Neural cell (in vitro differentiated cells): ENCODE data around the gene MSANTD2. TPM values are rescaled to one million over a fixed set of nuclear protein-coding genes. Genes with fewer than 3 reads are reported as not detected.

Experiments
- H2AFZ ChIP-seq: fragments of 200-600, 300-800 bp; sonication (generic), shearing (Covaris generic); 2 replicates; pipeline ENCODE4 v1.6.0; 2014; ENCODE audit warnings: low read depth, mild to moderate bottlenecking, antibody characterized with exemption, low read length, moderate library complexity
- H3F3A ChIP-seq: fragments of 200-600 bp; shearing (Covaris generic); 2 replicates; pipeline ENCODE4 v1.6.1; 2016; ENCODE audit warnings: mild to moderate bottlenecking, moderate library complexity, mixed read lengths, antibody characterized with exemption, low read length; ENCODE audit not compliant: insufficient read depth, poor library complexity, severe bottlenecking
- H3K27ac ChIP-seq: fragments of 200-600, 300-800 bp; sonication (generic), shearing (Covaris generic); 2 replicates; pipeline ENCODE4 v1.5.1; 2014; ENCODE audit warnings: mild to moderate bottlenecking, low read length, moderate library complexity
- H3K27me3 ChIP-seq: fragments of 300-800, 200-600 bp; sonication (generic), shearing (Covaris generic); 2 replicates; pipeline ENCODE4 v1.6.0; 2014; ENCODE audit warnings: mild to moderate bottlenecking, low read depth, low read length, moderate library complexity; ENCODE audit not compliant: insufficient read depth
- H3K36me3 ChIP-seq: fragments of 300-800, 200-600 bp; sonication (generic), shearing (Covaris generic); 2 replicates; pipeline ENCODE4 v1.5.1; 2014; ENCODE audit warnings: mild to moderate bottlenecking, antibody characterized with exemption, low read length, moderate library complexity; ENCODE audit not compliant: insufficient read depth
- H3K4me2 ChIP-seq: fragments of 300-800, 200-600 bp; sonication (generic), shearing (Covaris generic); 2 replicates; pipeline ENCODE4 v1.6.0; 2014; ENCODE audit warnings: mild to moderate bottlenecking, low read length
- H3K4me3 ChIP-seq: fragments of 300-800, 200-600 bp; sonication (generic), shearing (Covaris generic); 2 replicates; pipeline ENCODE4 v1.5.1; 2014; ENCODE audit warnings: mild to moderate bottlenecking, low read length, moderate library complexity
- H3K79me2 ChIP-seq: fragments of 200-600 bp; shearing (Covaris generic); replicated peaks from 2 replicates; pipeline ENCODE4 v1.6.0; 2014; ENCODE audit warnings: mild to moderate bottlenecking, low read length, moderate library complexity; ENCODE audit not compliant: insufficient read depth
- H3K9ac ChIP-seq: fragments of 300-800, 200-600 bp; sonication (generic), shearing (Covaris generic); 2 replicates; pipeline ENCODE4 v1.6.1; 2016; ENCODE audit warnings: mild to moderate bottlenecking, low read length, mixed read lengths
- H3K9me2 ChIP-seq: fragments of 200-600 bp; shearing (Covaris generic); 2 replicates; pipeline ENCODE4 v1.6.1; 2016; ENCODE audit warnings: mild to moderate bottlenecking, low read length, mixed read lengths; ENCODE audit not compliant: insufficient read depth
- H3K9me3 ChIP-seq: fragments of 200-600, 300-800 bp; sonication (generic), shearing (Covaris generic); 2 replicates; pipeline ENCODE4 v1.6.1; 2016; ENCODE audit warnings: mild to moderate bottlenecking, mixed run types, low read length, moderate library complexity, mixed read lengths
- H4K20me1 ChIP-seq: fragments of 200-600 bp; shearing (Covaris generic); 2 replicates; pipeline ENCODE4 v1.6.1; 2016; ENCODE audit warnings: mild to moderate bottlenecking, mixed run types; ENCODE audit not compliant: insufficient read depth
- EP300 ChIP-seq: fragments of 450-650 bp; conservative IDR thresholded peaks from 2 replicates; pipeline ENCODE4 v1.6.1; 2014; ENCODE audit warnings: antibody characterized with exemption, mild to moderate bottlenecking, moderate library complexity; ENCODE audit not compliant: poor library complexity, severe bottlenecking
- EZH2 ChIP-seq: fragments of 200-600, 300-800 bp; shearing (Covaris generic), sonication (generic); IDR thresholded peaks from 2 replicates; pipeline ENCODE4 v1.6.1; 2014; ENCODE audit warnings: antibody characterized with exemption, low read length, borderline replicate concordance, mild to moderate bottlenecking; ENCODE audit not compliant: insufficient read depth, poor library complexity, severe bottlenecking
- MXI1 ChIP-seq: fragments of 450-650 bp; conservative IDR thresholded peaks from 2 replicates; pipeline ENCODE4 v1.6.1; 2014; ENCODE audit warnings: antibody characterized with exemption, mild to moderate bottlenecking; ENCODE audit not compliant: poor library complexity, severe bottlenecking
- POLR2AphosphoS5 ChIP-seq: IDR thresholded peaks from 2 replicates; pipeline ENCODE4 v1.6.1; 2012
- RAD21 ChIP-seq: fragments of 450-650 bp; conservative IDR thresholded peaks from 2 replicates; pipeline ENCODE4 v1.6.1; 2014; ENCODE audit warnings: antibody characterized with exemption, mild to moderate bottlenecking, moderate library complexity
- SMC3 ChIP-seq: fragments of 450-650 bp; conservative IDR thresholded peaks from 2 replicates; pipeline ENCODE4 v1.6.1; 2014; ENCODE audit warnings: antibody characterized with exemption, mild to moderate bottlenecking, moderate library complexity; ENCODE audit not compliant: poor library complexity
- TAF1 ChIP-seq: IDR thresholded peaks from 2 replicates; pipeline ENCODE4 v1.6.1; 2012; ENCODE audit warnings: low read depth
- polyA minus RNA-seq: library from RNA; depleted of rRNA, polyadenylated mRNA; stranded (reverse); fragments of >200 nt; gene quantifications from 2 replicates; pipeline ENCODE4 v1.2.3, GENCODE V29; 2014
- polyA plus RNA-seq: library from polyadenylated mRNA; depleted of rRNA; stranded (reverse); fragments of >200 nt; gene quantifications from 2 replicates; pipeline ENCODE4 v1.2.3, GENCODE V29; 2014
- TF ChIP-seq, protein P1 (sequence below): fragments of 450-650 bp; IDR thresholded peaks from 2 replicates; pipeline ENCODE4 v1.5.1; 2014; ENCODE audit warnings: antibody characterized with exemption, mild to moderate bottlenecking, moderate library complexity; ENCODE audit not compliant: poor library complexity, severe bottlenecking
- TF ChIP-seq, protein P2 (sequence below): IDR thresholded peaks from 2 replicates; pipeline ENCODE4 v1.6.1; 2012; ENCODE audit warnings: borderline replicate concordance

MSANTD2 gene
- 40.8 and 45.3 TPM in 2 replicates for polyA plus RNA-seq
- polyA minus RNA-seq, result 41.6 and 45.5 TPM in 2 replicates

DNA sequence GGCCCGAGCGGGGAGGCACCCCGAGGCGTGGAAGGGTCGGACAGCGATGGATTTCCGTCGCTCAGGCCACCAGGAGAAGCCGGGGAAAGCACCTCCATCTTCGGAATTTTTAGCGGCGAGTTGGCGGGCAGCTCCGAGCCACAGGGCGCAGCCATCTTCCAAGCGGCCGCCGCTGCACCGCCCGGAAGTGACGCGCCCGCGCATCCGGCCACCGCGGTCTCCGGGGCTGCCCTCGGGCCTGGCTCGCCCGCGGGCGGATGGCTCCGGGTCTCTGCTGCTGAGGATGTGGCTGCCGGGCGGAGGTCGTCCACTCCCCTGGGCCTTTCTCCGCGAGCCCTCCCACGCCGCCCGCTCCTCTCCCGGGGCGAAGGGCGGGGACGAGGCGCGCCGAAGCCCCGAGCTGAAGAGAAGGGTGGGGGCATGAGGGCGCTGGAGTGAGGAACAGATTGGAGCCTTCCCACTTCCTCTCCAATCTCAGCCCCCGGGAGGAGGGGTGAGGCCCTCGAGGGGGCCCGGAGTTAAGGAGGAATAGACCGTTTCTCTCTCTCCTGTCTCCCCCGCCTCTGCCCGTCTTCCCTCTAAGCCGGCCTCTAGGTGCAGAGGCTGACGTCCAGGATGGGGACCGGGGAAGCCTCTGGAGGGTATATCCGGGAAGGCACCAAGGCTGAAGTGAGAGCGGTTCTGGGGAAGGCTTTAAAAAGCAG, at the start of gene MSANTD2:
Gene MSANTD2, minus strand, starts transcription at position 181 of the 704 bp plus-strand sequence. Its CDS starts 26 bp downstream, at position 155.
- H3K27ac ChIP-seq, result peak within 1 kb of the TSS; percentile 97
- H2AFZ ChIP-seq, result peak within 1 kb of the TSS; percentile 100
- H3K36me3 ChIP-seq, result no peaks in the 10 kb centered on the region
- TF ChIP-seq TAF1 (peak; percentile 73), EZH2 (no peak), SMC3 (peak; percentile 48), POLR2AphosphoS5 (peak; percentile 91), RAD21 (peak; percentile 30), EP300 (peak; percentile 51), MXI1 (peak; percentile 78)
- TF ChIP-seq, protein P1, sequence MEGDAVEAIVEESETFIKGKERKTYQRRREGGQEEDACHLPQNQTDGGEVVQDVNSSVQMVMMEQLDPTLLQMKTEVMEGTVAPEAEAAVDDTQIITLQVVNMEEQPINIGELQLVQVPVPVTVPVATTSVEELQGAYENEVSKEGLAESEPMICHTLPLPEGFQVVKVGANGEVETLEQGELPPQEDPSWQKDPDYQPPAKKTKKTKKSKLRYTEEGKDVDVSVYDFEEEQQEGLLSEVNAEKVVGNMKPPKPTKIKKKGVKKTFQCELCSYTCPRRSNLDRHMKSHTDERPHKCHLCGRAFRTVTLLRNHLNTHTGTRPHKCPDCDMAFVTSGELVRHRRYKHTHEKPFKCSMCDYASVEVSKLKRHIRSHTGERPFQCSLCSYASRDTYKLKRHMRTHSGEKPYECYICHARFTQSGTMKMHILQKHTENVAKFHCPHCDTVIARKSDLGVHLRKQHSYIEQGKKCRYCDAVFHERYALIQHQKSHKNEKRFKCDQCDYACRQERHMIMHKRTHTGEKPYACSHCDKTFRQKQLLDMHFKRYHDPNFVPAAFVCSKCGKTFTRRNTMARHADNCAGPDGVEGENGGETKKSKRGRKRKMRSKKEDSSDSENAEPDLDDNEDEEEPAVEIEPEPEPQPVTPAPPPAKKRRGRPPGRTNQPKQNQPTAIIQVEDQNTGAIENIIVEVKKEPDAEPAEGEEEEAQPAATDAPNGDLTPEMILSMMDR, result no peak
- TF ChIP-seq, protein P2, sequence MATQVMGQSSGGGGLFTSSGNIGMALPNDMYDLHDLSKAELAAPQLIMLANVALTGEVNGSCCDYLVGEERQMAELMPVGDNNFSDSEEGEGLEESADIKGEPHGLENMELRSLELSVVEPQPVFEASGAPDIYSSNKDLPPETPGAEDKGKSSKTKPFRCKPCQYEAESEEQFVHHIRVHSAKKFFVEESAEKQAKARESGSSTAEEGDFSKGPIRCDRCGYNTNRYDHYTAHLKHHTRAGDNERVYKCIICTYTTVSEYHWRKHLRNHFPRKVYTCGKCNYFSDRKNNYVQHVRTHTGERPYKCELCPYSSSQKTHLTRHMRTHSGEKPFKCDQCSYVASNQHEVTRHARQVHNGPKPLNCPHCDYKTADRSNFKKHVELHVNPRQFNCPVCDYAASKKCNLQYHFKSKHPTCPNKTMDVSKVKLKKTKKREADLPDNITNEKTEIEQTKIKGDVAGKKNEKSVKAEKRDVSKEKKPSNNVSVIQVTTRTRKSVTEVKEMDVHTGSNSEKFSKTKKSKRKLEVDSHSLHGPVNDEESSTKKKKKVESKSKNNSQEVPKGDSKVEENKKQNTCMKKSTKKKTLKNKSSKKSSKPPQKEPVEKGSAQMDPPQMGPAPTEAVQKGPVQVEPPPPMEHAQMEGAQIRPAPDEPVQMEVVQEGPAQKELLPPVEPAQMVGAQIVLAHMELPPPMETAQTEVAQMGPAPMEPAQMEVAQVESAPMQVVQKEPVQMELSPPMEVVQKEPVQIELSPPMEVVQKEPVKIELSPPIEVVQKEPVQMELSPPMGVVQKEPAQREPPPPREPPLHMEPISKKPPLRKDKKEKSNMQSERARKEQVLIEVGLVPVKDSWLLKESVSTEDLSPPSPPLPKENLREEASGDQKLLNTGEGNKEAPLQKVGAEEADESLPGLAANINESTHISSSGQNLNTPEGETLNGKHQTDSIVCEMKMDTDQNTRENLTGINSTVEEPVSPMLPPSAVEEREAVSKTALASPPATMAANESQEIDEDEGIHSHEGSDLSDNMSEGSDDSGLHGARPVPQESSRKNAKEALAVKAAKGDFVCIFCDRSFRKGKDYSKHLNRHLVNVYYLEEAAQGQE, result peak; percentile 82
- H3K27me3 ChIP-seq, result no peaks in the 10 kb centered on the region
- H3F3A ChIP-seq, result peaks cover 4% of the 10 kb centered on the region
- H3K9me3 ChIP-seq, result no peaks in the 10 kb centered on the region
- H4K20me1 ChIP-seq, result no peaks in the 10 kb centered on the region
- peaks cover 39% of the 10 kb centered on the region for H3K79me2 ChIP-seq
- peak within 1 kb of the TSS; percentile 98 for H3K9ac ChIP-seq
- peak within 1 kb of the TSS; percentile 91 for H3K4me3 ChIP-seq
- H3K4me2 ChIP-seq, result peak within 1 kb of the TSS; percentile 89
- no peaks in the 10 kb centered on the region for H3K9me2 ChIP-seq

DNA sequence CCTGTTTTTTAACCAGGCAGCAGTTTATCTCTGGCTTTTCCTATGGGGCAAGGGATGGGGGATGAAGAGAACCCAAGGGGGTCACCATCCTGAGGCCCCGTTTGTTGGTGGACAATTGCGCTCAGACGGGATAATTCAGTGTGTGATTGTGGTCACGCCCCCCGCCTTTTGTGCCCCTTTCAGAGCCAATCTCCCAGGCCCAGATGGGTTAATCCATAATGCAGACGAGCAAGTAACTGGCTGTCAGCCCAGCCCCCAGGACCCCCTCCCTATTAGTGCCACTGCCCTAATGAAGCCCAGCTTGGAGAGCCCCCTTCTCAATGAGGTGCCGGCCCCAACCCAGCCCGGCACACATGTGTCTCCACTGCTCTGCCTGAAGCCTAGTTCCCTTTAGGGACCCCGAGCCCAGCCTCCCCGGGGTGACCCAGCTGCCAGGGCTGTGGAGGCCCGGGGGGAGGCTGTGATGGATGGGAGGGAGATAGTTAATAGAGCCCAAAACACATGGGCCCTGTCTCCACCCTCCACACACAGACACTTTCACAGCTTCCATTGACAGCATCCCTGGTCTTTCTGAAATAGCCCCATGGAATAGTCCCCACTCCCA, 46.0 kb upstream of the MSANTD2 start:
- peaks cover 39% of the 10 kb centered on the region for H3K27me3 ChIP-seq
- H3F3A ChIP-seq, result no peaks in the 10 kb centered on the region
- H4K20me1 ChIP-seq, result no peaks in the 10 kb centered on the region
- no peak for TF ChIP-seq SMC3
- no peak for TF ChIP-seq MXI1
- TF ChIP-seq EZH2, result no peak
- no peak for TF ChIP-seq TAF1
- TF ChIP-seq, protein P2, result no peak
- TF ChIP-seq, protein P1, result no peak
- no peak for TF ChIP-seq EP300
- no peak for TF ChIP-seq RAD21
- no peak for TF ChIP-seq POLR2AphosphoS5
- no peak overlapping the region for H3K4me2 ChIP-seq
- H3K27ac ChIP-seq, result no peak overlapping the region
- no peak overlapping the region for H2AFZ ChIP-seq
- no peaks in the 10 kb centered on the region for H3K79me2 ChIP-seq
- no peaks in the 10 kb centered on the region for H3K9me2 ChIP-seq
- H3K4me3 ChIP-seq, result no peak overlapping the region
- H3K36me3 ChIP-seq, result no peaks in the 10 kb centered on the region
- no peak overlapping the region for H3K9ac ChIP-seq
- H3K9me3 ChIP-seq, result no peaks in the 10 kb centered on the region
